Chondrocyte (in vitro differentiated cells): ENCODE measurements around the gene TEX26. TPM values are rescaled to one million over a fixed set of nuclear protein-coding genes. Genes with fewer than 3 reads are reported as not detected.

Experiments used
- DNase-seq: peaks from one replicate; pipeline ENCODE4 v3.0.0; 2021; ENCODE audit warnings: mixed read lengths, low spot score
- H3K27ac Mint-ChIP-seq: one replicate; pipeline ENCODE4 v1.8.0; 2021; ENCODE audit warnings: mild to moderate bottlenecking, moderate library complexity, mixed read lengths; ENCODE audit not compliant: unreplicated experiment
- H3K27me3 Mint-ChIP-seq: 2 replicates; pipeline ENCODE4 v1.8.0; 2021; ENCODE audit warnings: low read depth, mixed read lengths
- H3K36me3 Mint-ChIP-seq: 2 replicates; pipeline ENCODE4 v1.8.0; 2021; ENCODE audit warnings: low read depth, mixed read lengths
- H3K4me1 Mint-ChIP-seq: 2 replicates; pipeline ENCODE4 v1.8.0; 2021; ENCODE audit warnings: low read depth, mild to moderate bottlenecking, mixed read lengths
- H3K4me3 Mint-ChIP-seq: one replicate; pipeline ENCODE4 v1.8.0; 2021; ENCODE audit warnings: mild to moderate bottlenecking, moderate library complexity, mixed read lengths; ENCODE audit not compliant: unreplicated experiment
- H3K9me3 Mint-ChIP-seq: 2 replicates; pipeline ENCODE4 v1.8.0; 2021; ENCODE audit warnings: low read depth, mixed read lengths
- total RNA-seq: library from RNA; stranded (reverse); gene quantifications from 3 replicates; pipeline ENCODE4 v1.2.1, GENCODE V29; 2021
- TF ChIP-seq, protein P1 (sequence below): fragments of 200-600 bp; sonication (generic); IDR thresholded peaks from 2 replicates; pipeline ENCODE4 v1.5.0; 2021; ENCODE audit warnings: antibody characterized with exemption, mild to moderate bottlenecking, moderate library complexity

TEX26 gene
- total RNA-seq, 1 donor from 2014 or later = not detected

DNA sequence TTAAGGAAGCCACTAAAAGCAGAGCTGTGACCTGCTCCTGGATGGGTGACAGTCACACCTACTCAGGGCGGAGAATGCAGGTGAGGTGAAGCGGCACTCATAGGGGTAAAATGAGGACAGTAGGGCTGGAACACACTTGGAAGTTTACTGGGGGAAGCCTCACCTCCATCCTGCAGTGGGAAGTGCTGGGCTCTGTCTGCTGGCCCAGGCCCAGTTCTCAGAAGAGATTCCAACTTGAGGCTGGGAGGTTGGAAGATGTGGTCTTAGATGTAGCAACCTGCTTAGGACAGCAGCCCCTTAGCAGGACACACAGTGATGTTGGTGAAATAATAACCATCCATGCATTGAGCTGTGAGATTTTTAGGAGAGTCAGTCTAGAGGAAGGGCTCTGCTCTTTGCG lies 21.8 kb upstream of the TEX26 start:
- TF ChIP-seq, protein P1, sequence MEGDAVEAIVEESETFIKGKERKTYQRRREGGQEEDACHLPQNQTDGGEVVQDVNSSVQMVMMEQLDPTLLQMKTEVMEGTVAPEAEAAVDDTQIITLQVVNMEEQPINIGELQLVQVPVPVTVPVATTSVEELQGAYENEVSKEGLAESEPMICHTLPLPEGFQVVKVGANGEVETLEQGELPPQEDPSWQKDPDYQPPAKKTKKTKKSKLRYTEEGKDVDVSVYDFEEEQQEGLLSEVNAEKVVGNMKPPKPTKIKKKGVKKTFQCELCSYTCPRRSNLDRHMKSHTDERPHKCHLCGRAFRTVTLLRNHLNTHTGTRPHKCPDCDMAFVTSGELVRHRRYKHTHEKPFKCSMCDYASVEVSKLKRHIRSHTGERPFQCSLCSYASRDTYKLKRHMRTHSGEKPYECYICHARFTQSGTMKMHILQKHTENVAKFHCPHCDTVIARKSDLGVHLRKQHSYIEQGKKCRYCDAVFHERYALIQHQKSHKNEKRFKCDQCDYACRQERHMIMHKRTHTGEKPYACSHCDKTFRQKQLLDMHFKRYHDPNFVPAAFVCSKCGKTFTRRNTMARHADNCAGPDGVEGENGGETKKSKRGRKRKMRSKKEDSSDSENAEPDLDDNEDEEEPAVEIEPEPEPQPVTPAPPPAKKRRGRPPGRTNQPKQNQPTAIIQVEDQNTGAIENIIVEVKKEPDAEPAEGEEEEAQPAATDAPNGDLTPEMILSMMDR = no peak
- Mint-ChIP-seq H3K9me3 (no peaks in the 10 kb centered on the region), H3K36me3 (no peaks in the 10 kb centered on the region), H3K27me3 (no peaks in the 10 kb centered on the region), H3K4me1 (peaks cover 29% of the 10 kb centered on the region), H3K4me3 (no peak overlapping the region), H3K27ac (no peak overlapping the region)
- no peak for DNase-seq

DNA sequence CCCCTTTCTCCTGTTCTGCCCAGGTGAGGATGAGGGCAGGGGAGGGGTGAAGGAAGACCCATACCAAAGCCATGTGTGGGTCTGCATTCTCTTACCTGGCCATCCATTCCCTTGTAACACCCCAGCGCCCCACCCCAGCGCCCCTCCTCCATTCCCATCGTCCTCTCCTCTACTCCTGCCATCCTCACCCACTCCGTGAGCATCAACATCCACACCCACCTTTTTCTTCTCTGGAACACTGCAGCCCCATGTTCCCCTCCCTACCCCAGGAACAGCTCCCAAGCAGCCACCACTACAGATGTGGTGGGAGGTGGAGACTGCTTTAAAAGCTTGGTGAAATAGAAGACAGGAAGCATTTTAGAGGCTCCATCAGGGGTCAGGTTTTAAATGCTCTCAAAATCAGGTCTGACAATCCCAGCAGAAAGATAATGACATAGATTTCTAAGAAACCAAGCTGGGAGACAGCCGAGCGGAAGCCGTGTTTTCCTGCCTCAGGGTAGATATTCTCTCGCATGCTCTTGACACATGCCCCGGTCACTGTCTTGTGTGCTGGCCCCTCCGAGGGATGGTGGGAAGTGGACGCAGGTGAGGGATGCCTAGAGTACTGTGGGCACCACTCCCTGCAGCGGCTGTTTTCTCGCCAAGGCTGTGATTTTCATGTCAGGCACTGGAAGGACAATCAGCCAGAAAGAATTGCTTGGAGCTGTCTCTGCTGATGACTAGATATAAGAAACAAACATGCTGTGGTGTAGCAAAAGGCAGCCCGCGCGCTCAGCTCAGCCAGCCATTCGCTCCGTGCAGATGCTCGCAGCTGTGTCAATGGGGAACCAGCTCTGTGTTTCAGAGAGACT lies 16.5 kb upstream of the TEX26 start:
- Mint-ChIP-seq H3K27me3 (no peaks in the 10 kb centered on the region), H3K27ac (no peak overlapping the region), H3K4me3 (no peak overlapping the region), H3K4me1 (peaks cover 14% of the 10 kb centered on the region), H3K36me3 (peaks cover 2% of the 10 kb centered on the region), H3K9me3 (no peaks in the 10 kb centered on the region)
- no peak for DNase-seq
- TF ChIP-seq, protein P1 = no peak

DNA sequence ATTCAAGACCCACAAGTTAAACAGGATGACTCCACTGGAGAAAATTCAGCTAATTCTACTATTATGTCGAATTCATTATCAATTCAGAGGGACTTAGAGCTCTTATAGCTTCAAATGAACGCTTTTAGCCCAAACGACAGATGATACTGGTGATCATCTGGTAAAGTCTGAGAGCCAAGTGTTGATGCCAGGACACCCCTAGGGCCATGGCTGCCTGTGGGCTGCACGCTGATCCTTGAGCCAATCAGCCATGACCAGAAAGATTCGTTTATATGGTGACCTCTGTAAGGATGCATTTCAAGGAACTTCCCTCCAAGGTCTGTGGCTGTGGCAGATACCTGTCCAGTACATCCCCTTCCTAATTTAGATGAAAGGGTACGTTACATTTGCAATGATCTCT lies 15.5 kb upstream of the TEX26 start:
- Mint-ChIP-seq H3K4me3 (no peak overlapping the region), H3K27ac (no peak overlapping the region), H3K9me3 (no peaks in the 10 kb centered on the region), H3K4me1 (peaks cover 14% of the 10 kb centered on the region), H3K27me3 (no peaks in the 10 kb centered on the region), H3K36me3 (peaks cover 10% of the 10 kb centered on the region)
- no peak for DNase-seq
- TF ChIP-seq, protein P1 = no peak

DNA sequence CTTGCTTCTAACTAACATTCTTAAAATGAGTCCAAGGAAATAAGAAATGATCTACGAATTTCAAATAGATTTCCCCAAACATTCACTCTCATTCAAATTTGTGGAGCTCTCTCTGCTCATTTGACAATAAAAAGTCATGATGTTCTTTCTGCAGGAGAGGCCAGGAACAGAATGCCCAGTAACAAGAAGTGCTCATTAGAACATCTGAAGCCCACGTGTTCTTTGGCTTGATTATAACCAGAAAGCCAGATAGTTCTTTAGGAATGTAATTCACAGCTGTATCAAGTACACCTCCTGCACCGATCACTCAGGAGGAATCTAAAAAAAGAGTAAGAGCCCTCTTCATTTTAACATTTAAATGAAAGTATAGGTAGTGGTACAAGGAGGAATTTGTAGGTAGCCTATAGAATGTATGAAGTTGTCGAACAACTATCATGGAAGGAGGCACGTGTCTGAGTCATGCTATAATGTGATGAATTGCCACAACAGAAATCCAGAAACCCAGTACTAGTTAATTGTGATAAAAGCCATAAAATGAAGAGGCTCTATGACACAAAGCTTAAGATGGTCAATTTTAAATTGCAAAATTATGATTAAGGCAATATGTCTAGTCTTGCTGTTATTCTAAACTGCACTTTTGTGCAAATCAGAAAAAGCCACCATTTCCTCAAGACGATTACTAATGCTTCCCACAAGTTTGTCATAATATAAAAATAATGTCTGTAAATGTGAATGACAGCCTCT lies 13.6 kb upstream of the TEX26 start:
- DNase-seq = no peak
- Mint-ChIP-seq H3K27ac (no peak overlapping the region), H3K4me1 (peaks cover 14% of the 10 kb centered on the region), H3K36me3 (peaks cover 14% of the 10 kb centered on the region), H3K4me3 (no peak overlapping the region), H3K27me3 (no peaks in the 10 kb centered on the region), H3K9me3 (no peaks in the 10 kb centered on the region)
- TF ChIP-seq, protein P1 = no peak

DNA sequence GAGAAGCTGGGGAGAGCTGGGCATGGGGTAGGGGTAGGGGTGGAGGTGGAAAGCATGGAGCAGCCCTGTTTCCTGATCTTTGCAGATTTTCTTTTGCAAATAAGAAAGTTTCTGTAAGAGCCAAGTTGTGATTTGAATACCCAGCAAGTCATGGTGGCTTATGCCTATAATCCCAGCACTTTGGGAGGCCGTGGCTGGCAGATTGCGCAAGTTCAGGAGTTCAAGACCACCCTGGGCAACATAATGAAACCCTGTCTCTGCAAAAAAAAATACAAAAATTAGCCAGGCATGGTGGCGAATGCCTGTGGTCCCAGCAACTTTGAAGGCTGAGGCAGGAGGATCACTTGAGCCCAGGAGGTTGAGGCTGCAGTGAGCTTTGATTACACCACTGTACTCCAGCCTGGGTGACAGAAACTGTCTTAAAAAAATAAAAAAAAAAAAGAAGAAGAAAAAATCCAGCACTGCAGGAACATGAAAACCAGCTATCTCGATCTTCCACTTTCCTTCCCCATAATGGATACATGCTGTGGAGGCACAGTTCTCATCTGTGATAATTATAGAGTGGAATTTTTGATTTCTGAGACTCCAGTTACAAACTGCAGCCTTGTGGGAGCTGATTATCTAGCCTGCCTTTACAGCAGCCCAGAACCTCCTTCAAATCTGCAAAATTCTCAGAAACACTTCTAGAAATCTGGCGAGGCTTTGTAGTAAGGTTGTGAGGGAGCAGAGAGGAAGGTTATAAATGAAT lies 12.1 kb upstream of the TEX26 start:
- TF ChIP-seq, protein P1 = no peak
- H3K4me1 Mint-ChIP-seq = peaks cover 14% of the 10 kb centered on the region
- no peak overlapping the region for H3K27ac Mint-ChIP-seq

More for the DNA sequence above, 12.1 kb upstream of the TEX26 start:
- Mint-ChIP-seq H3K9me3 (no peaks in the 10 kb centered on the region), H3K36me3 (peaks cover 14% of the 10 kb centered on the region), H3K27me3 (no peaks in the 10 kb centered on the region), H3K4me3 (no peak overlapping the region)
- no peak for DNase-seq
